Activated naive CD4-positive, alpha-beta T cell treated with Interleukin-2 at 50 U/mL for 16 hours (primary cell): ENCODE results near the gene SETBP1.

Source experiments
- DNase-seq: peaks from one replicate; pipeline ENCODE4 v3.0.0-alpha.2; 2020

Gene SETBP1

DNA sequence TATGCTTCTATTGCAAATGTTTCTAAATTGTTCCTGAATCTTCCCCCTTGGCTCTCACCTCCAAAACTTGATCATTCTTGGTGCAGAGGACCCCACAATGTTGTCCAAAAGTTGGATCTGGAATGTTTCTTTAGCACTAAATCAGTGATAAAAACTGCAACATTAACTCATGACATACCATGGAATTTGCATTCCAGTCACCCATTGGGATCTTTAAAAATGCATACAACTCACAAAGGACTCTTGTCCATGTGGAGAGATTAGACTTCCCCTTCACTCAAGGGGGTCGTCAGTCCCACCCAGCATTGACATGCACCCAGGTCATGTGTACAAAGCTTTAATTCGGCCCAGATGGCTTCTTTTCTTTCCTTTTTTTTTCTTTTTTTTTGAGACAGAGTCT is 169.3 kb downstream of the SETBP1 start:
- DNase-seq, result no peak

DNA sequence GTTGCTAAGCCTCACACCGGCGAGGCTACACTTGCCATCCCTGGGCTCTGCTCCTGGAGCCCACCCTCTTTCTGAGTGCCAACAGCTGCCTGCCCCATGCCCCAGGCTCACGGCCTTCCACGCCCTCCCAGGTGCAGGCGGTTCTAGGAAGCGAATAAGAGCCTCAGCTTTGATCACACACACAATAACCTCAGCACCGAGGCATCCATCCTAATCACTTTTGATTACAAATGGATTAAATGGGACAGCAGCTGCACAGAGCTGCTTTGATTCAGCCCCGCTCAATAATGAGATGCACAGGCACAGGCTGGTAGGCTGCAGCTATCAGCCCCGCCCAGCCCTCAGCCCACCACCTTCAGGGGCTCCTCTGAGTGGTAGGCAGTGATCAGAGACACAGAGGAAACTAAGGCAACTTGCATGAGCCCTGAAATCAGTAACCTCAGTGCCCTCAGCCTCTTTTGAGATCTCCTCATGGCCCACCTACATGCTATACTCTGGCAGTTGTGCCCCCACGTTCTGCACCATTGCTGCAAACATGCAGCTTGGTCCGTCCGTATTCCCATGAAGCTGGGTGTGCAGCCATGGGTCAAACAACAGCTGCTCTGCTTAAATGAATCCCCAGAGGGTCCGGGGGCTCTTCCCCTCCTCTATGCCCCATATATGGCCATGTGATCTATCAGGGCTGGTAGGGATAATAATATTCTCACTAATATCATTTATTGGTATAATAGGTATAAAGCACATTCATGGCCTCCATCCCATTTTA is 171.4 kb downstream of the SETBP1 start:
- no peak for DNase-seq

DNA sequence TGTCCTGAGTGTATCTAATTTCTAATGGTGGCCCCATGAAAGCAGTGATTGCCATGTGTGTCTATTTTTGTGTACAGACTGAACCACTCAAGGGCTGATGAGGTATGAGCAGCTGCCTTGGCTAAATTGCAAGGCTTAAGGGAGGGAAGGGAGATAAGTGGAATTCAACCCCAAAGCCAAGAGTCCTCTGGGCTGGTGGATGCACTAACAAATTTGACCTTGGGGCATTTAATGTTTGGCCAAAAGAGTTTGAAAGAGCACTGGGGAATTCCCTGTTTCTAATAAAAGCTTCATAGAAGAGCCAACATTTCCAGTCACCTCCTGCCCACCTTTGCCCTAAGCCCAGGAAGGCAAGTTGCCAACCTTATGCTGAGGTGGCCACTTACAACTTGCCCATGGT is 172.1 kb downstream of the SETBP1 start:
- DNase-seq, result no peak

DNA sequence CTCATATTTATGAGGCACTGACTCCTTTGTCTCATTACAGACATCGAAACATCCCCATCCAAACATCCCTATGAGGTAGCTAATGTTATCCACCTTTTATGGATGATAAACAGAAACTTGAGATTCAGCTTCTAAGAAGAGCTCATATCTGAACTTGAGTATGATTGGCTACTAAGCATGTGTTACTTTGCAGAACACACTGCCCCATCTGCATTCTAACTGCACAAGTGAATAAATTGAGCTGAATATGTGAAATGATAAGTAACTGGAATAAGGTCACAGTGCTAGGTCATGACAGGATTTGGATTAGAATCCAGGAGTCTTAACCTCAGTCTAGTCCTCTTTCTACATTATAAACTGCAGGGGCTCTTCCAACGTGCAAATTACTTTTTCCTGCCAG is 172.7 kb downstream of the SETBP1 start:
- DNase-seq, result no peak

DNA sequence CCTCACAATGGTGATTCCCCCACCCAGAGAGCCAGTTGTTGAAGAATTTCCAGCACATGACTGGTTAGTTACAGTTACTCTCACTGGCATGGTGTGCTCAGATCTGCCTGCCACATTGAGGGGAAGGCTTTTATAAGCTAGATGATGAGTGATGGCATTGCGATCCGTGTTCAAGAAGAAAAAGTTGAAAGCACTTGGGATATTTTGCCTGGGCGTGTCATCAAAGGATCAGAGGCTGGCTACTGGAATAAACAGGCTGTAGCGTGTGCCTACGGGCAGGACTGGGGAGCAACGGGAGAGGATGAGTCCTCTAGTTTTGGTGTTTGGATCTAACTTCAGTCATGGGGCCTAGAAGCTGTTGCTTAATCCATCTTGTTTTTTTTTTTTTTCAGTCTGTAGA is 175.0 kb downstream of the SETBP1 start:
- DNase-seq, result no peak

DNA sequence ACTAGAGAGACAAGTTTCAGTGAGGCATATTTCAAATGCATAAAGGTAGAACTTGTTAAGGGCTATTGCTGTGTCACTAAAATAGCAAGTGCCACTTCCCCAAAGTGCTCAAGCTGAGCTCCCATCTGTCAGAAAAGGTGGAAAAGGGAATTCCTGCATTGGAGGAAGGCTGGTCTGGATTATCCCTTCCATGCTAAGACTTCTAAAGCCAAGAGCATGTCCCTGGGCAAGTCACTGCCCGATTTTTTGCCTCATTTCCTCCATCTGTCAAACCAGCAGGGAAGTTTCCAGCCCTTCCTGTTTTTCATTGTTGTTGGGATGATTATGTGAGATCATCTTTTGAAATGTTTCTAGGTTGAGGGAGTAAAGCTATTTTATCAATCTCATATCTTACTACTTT is 175.5 kb downstream of the SETBP1 start:
- no peak for DNase-seq

DNA sequence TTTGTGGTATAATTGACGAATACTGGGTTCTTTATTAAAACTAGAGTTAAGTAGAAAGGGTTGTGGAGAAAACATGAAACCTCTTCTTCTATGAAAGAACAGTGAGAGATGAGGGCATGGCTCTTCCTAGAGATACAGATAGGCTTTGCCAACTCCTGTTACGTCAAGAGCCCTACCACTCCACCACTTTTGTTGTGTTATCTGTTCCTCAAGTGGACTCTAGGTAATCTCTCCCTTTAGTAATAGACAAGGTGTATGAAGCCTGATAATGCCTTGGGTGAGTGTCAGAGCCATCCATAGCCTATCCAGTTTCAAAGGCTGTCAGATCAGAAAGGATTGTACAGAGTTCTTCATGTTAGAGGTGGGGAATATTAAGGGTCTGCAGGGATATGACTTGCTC is 176.4 kb downstream of the SETBP1 start:
- no peak for DNase-seq

DNA sequence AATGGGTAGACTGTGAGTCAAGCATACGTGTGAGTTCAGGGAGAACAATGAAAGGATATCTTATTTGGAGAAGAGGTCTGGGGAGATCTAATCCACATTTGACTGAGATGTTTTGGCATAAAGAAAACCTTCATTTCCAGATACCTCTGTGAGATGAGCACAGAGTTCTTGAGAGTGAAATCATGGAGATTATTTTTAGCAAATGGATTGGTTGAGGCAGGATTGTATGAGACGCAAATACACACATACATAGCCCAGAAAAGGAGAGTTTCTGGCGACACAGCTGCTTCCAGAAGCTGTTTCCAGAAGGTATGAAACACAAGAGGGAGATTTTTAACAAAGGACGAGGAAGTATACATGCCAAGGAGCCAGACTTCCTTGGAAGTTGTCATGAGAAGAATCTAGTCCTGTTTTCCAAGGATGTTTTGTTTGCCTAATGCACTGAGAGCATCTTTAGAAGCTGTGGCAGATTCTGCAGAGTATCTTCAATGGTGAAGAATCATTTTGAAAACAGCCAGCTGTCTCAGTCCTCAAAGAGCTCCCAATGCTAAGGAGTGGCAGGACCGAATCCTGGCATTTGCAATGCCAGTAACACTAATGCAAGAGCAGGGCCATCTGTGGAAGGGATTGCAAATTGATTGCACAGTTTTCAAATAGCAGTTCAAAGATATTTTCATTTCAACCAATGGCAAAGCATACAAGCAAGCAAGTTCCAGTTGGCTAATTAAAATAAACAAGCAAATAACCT is 177.2 kb downstream of the SETBP1 start:
- no peak for DNase-seq

DNA sequence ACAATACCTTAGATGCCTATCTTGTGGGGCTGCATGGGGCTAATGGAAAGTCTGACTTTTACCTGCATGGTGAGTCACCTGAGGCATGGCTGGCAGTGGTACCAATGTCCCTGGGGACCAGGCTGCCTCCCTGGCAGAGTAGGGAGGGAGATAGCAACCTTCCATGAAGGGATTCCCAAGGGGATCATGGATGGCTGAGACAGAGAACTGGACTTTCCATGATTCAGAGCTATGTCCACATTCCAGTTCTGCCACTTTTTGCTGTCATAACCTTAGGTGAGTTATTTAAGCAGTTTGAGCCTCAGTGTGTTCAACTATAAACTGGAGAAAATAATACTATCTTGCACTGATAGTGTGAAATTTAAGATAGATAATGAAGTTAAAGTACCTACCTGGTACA is 178.6 kb downstream of the SETBP1 start:
- DNase-seq, result no peak

DNA sequence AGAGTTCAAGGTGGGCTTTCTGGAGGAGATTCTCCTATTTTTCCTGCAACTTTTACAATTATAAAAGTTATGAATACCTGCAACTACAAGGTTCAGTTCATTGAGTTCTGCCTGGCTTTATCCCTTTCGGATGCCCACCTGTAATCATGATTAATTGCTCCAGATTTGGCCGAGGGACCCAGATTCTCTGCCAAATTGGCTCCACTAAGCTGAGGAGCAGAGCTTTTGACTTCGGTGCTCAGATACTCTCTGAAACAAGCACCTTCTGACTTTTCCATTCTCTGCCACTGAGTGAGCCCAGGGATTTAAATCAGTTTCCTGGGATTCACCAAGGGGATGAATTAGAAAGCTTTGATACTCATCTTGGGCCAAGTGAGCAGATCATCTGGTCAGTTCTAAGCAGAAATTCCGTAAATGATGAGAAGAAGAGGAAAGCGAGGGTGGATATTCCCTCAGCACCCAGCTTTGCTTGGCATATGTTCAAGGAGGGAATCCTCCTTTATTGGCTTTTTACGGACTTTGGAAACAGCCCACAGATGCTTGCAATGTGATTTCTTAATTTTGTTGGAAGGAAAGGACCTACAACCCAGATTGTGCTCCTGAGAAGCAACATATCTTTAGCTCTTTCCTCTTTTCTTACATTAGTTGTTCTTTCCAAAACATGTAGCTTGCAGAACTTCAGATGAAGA is 179.2 kb downstream of the SETBP1 start:
- no peak for DNase-seq

DNA sequence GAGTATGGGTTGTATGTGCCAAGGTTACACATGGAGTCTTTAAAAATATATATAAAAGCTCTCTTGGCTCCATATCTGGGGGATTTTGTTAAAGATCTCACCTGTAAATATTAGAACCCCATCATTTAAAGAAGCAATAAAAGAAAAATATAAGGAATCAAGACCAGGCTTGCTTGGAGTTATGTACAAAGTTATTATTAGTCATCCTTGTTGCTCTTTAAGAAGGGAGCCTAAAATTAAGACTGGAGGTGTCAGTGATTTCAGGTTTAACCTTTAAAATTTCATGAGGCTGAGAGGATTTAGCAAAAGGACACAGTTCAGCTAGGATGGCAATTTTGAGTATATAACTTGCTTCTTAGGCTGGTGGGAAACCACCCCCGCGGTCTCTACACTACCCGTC is 181.4 kb downstream of the SETBP1 start:
- no peak for DNase-seq

DNA sequence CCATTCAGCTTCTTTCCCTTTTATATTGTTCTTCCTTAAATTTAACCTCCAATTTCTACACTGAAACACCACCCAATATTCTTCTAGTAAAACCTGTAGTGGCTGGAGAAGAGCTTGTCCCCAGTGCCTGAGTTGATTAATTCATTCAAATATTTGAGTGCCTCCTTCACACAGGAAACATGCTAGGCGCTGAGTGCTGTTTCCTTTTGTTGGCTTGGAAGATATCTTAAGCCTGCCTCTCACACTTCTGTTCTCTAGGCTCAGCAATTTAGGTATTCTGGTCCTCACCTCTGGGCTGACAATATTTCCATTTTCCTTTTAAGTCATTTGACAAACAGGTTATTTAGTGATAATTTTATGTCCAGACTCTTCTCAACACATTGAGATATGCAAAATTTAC is 185.4 kb downstream of the SETBP1 start:
- no peak for DNase-seq

DNA sequence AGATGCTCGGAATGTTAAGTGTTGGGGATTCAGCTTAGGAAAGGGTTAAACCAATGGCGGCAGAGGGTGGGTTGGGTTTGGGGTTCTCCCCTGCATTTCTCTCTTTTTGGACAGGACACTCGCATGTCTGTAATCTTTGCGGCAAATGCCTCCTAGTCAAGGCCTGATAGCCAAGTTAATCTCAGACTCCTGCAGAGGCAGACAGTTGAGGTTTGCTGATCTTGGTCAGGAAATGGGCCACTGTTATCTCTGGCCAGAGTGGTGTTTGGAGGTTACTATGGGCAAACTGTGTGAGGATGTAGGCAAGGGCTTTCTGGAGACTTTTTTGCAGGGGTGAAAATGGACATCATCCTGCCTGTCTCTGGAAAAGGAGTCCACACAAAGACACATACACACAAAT is 188.8 kb downstream of the SETBP1 start:
- DNase-seq, result no peak

DNA sequence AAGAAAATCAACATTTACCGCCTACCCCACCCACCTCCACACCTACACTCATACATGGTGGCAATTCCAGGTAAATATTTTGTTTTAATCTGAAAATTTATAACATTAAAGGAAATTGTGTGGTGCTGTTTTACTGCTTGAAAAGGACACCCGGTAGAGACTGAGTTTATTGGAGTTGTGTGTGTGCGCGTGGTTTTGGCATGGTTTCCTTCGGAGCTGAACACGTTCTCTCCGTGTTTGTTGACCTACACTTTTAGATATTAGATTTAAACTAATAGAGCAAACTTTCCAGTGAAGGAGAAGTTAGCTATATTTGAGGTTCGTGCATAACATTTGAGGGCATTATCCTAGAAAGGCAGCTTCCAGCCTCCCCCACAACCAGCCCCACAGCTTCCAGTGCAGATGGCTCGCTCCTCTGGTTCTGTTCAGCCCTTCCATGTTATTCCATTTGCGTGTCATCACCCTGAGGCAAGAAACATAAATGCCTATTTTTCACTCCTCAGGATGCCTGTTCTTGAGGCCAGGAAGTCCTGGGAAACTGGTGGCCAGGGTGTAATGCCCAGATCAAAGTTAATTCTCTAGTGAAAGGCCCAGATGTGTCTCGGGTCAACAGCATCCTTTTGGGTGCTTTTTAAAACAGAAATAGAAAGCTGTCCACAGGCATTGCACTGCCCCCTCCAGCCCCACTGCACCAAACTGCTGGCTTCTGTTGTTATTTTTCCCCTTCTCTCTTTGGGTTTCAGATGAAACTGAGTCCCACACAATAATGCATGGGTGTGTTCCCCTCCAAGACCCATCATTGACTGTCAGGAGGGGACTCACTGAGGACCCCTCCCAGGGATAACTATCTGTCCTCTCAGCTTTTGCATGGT is 190.2 kb downstream of the SETBP1 start:
- DNase-seq, result no peak

DNA sequence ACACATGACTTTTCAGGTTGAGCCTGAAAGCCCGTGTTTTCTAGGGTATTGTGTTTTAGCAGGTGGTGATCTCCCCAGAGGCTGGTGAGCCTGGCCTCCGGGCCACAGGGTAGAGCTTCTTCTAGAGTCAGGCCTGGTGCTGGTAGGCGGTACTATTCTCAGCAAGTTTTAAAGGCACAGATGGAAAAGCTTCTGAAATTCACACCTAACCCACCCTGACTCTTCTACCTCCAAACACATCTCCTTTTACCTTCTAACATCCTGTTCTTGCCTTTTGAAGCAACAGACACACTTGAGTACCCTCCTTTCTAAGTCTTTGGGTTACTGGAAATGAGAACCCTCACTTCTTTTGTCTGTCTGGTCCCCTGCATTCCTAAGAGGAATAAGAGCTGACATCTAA is 191.1 kb downstream of the SETBP1 start:
- no peak for DNase-seq

DNA sequence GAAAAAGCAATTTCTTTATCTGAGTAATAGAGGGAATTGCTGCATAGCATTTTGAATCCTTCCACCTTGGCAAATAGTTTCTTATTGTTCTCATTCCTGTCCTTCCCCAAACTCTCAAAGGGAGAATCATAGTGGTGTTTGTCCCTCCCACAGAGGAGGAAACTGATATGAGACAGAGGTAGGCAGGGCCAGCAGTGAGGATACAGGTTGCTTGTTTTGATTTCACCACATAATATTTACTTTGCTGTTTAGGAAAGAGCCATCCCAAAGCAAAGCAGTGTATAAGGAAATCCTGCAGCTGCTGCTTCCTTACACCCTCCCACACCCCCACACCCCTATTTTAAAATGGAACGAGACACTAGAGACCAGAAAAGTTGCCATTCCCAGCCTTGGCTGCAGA is 195.3 kb downstream of the SETBP1 start:
- DNase-seq, result no peak

DNA sequence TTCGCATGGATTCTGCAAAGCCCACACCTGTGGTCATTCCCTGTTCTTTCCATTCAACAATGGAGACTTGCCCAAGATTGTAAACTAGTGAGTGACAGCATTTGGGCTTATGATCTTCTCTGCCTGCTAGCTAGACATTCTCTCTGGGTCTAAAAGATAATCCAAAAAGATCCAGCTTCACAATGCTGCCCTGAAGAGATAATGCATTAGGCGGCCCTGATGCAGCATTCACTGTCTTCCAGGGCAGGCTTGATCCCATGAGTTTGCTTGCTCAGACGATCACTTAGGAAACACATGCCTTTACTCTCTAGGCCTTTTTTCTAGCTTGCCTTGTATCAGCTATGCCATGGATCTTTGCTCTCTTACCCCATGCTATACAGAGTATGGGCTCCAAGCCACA is 196.1 kb downstream of the SETBP1 start:
- no peak for DNase-seq

DNA sequence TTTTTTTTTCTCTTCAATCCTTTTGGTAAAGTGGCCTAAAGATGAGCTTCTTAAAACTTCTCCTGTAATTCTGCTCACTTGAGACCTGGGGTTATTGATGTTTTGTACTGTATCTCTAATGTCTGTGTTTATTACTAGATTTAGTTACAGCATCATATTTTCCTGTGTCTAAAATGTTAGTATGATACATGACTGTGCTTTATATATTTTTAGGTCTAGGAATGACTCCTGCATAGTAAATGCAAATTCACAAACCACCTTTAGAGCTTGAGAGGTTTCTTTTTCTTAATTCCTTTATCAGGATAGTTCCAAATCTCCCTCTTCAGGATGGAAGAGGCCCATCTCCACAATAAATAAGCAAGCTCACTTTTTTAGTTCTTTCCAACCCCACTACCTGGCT is 197.6 kb downstream of the SETBP1 start:
- no peak for DNase-seq

DNA sequence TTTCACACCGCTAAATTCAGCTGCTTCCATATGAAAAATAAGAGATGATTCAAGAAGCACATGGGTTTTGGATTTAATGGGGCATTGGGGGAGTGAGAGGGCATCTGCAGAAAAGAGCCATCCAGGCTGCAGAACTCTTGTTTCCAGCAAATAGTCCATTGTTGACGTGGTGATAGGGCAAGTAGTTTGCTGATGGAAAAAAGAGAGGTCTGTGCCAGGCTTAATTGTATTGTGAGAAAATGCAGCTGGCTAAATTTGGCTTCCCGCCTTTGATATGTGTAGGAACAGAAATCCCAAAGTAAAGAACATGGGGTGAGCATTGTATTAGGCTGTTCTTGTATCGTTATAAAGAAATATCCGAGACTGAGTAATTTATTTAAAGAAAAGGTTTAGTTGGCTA is 199.5 kb downstream of the SETBP1 start:
- DNase-seq, result no peak

DNA sequence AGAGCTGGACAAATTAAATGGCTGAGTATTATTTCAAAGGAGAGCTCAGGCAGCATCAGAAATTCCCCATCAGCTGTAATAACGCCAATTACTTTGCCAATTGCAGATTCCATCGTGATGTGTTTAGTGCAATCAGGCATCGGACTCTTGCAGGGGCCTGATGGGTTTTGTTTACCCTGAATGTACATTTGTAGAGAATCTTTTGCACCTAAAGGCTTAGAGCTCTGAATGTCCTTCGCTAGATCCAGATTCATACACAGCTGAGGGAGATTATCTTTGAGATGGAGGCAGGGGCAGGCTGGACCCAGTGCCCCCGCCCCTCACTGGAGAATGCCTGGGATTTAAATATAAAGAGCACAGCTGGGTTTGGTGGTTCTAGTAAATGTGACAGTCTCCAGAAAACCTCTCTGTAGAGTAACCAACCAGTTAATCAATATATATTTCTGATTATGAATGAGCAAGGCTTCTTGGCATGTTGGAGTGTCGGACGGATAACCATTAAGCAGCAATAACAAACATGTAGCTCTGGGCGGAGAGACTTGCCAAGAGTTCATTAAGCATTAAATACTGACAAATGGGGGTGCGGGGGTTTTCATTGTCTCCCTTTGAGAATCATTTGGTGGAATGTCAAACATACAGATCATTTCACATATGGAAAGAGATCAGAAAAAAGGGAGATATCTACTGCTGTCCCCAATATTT is 200.9 kb downstream of the SETBP1 start:
- no peak for DNase-seq

DNA sequence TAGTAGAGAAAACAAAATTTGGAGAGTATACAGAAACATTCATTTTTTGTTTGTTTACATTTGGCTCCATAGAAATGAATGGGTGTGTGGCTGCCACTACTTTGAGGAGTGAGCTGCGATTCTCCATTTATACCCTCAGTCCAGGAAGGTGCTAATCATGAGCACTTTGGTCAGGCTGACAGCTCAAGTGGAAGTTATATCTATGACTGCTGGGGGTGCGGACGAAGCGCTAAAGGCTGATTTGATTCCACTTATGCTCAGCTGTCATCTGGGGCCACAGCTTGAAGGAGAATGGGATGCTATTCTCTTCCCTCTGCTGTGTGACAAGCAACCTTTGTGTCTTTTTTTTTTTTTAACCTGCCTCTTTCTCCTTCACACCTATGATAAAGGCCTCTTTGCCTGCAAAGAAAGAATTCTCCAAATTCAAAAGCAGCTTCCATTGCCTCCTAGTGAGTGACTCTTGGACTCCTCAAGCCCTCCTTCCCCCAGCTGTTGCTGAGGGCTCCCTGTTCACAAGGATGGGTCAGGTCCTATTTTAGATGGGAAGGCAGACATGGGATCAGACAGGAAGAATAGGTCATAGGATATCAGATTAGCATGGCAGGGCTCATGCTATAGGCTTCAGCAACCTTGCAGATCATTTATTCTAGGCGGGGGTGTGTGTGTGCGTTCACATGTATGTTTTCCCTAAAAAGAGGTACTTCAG is 201.6 kb downstream of the SETBP1 start:
- no peak for DNase-seq

DNA sequence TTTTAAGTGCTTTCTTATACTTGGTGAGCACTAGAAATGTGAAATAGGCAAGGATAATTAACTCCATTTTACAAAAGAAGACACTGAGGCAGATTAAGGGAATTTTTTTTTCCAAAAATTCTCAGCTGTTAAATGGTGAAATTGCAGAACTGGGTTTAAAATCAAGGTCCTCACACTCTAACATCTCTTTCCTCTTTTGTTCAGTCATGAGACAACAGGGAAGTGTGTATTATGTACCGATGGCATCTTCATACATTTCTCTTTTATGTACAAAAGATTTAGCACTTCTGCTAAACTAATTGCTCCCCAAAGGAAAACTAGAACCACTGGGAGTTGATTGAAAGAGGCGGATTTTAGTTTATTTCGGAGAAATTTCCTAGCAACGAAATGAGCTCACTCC is 203.0 kb downstream of the SETBP1 start:
- DNase-seq, result no peak
